GM12878 (cell line): Measurements from ENCODE around the gene PCSK5.

Experiments used
- CTCF ChIP-seq, 3 experiments: IDR thresholded peaks in 2 of 3; conservative IDR thresholded peaks in 1 of 3; 2 replicates each; pipeline ENCODE4 v1.5.1; 2011; ENCODE audit warnings: low read depth in 3 of 3, low read length in 3 of 3, mild to moderate bottlenecking in 3 of 3, control low read depth in 2 of 3, moderate library complexity in 2 of 3, inconsistent platforms in 1 of 3, mixed read lengths in 1 of 3; ENCODE audit not compliant: control insufficient read depth in 2 of 3, insufficient read depth in 1 of 3; ENCODE audit errors: extremely low read depth in 1 of 3
- ELK1 ChIP-seq: IDR thresholded peaks from 2 replicates; pipeline ENCODE4 v1.6.1; 2012; ENCODE audit warnings: low read depth, low read length, improper control_type of control experiment
- ESRRA ChIP-seq: IDR thresholded peaks from 2 replicates; pipeline ENCODE4 v1.6.1; 2012; ENCODE audit warnings: mild to moderate bottlenecking, low read length, improper control_type of control experiment
- EZH2 ChIP-seq: IDR thresholded peaks from 2 replicates; pipeline ENCODE4 v1.6.1; 2012; ENCODE audit warnings: low read depth, mild to moderate bottlenecking, control low read depth, inconsistent platforms, low read length, borderline replicate concordance; ENCODE audit not compliant: control insufficient read depth
- HDGF ChIP-seq: fragments of 450-650 bp; IDR thresholded peaks from 2 replicates; pipeline ENCODE4 v1.6.1; 2016; ENCODE audit warnings: antibody characterized with exemption
- MEF2A ChIP-seq: IDR thresholded peaks from 2 replicates; pipeline ENCODE4 v1.6.1; 2011; ENCODE audit warnings: low read depth, mild to moderate bottlenecking, low read length, moderate library complexity; ENCODE audit not compliant: insufficient read depth
- NR2C2 ChIP-seq: IDR thresholded peaks from 2 replicates; pipeline ENCODE4 v1.6.1; 2011; ENCODE audit warnings: borderline replicate concordance, low read depth; ENCODE audit not compliant: control insufficient read depth, insufficient read length
- PRDM15 ChIP-seq: fragments of 450-650 bp; formaldehyde crosslinking; IDR thresholded peaks from 2 replicates; pipeline ENCODE4 v1.4.0; 2020; ENCODE audit warnings: mild to moderate bottlenecking, moderate library complexity
- RCOR1 ChIP-seq: conservative IDR thresholded peaks from 2 replicates; pipeline ENCODE4 v1.6.1; 2012; ENCODE audit warnings: low read depth, low read length, improper control_type of control experiment
- TAF1 ChIP-seq: IDR thresholded peaks from 2 replicates; pipeline ENCODE4 v1.6.1; 2011; ENCODE audit warnings: mild to moderate bottlenecking, low read depth, low read length, borderline replicate concordance
- YBX1 ChIP-seq: fragments of 450-650 bp; IDR thresholded peaks from 2 replicates; pipeline ENCODE4 v1.6.1; 2016; ENCODE audit warnings: antibody characterized with exemption
- ZBED1 ChIP-seq: IDR thresholded peaks from 2 replicates; pipeline ENCODE4 v1.6.1; 2016; ENCODE audit warnings: borderline replicate concordance
- TF ChIP-seq, protein P1 (sequence below): fragments of 450-650 bp; IDR thresholded peaks from 2 replicates; pipeline ENCODE4 v1.6.1; 2017; ENCODE audit warnings: antibody characterized with exemption, mild to moderate bottlenecking, moderate library complexity

- TF ChIP-seq MEF2A (no peak), HDGF (no peak), ZBED1 (no peak), EZH2 (no peak), NR2C2 (no peak), TAF1 (no peak), ESRRA (no peak), CTCF (IDR thresholded peaks at IDR 0.05 in 2 of 3, conservative IDR thresholded peaks at IDR 0.05 in 1 of 3; ENCODE audit: control insufficient read depth in 2 of 3, extremely low read depth in 1 of 3, insufficient read depth in 1 of 3, low read depth in 3 of 3, low read length in 3 of 3) (no peak), YBX1 (no peak), ELK1 (no peak), RCOR1 (no peak), PRDM15 (CRISPR knock-in tag) (no peak)
- TF ChIP-seq, protein P1, sequence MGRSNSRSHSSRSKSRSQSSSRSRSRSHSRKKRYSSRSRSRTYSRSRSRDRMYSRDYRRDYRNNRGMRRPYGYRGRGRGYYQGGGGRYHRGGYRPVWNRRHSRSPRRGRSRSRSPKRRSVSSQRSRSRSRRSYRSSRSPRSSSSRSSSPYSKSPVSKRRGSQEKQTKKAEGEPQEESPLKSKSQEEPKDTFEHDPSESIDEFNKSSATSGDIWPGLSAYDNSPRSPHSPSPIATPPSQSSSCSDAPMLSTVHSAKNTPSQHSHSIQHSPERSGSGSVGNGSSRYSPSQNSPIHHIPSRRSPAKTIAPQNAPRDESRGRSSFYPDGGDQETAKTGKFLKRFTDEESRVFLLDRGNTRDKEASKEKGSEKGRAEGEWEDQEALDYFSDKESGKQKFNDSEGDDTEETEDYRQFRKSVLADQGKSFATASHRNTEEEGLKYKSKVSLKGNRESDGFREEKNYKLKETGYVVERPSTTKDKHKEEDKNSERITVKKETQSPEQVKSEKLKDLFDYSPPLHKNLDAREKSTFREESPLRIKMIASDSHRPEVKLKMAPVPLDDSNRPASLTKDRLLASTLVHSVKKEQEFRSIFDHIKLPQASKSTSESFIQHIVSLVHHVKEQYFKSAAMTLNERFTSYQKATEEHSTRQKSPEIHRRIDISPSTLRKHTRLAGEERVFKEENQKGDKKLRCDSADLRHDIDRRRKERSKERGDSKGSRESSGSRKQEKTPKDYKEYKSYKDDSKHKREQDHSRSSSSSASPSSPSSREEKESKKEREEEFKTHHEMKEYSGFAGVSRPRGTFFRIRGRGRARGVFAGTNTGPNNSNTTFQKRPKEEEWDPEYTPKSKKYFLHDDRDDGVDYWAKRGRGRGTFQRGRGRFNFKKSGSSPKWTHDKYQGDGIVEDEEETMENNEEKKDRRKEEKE, result no peak
Observed at GRCh38 chr9:76232861-76233489, 342.5 kb downstream of the PCSK5 start.
